Ectodermal cell (in vitro differentiated cells): ENCODE measurements around the gene CIROP.
A peak's percentile ranks its signal among the peaks of the same experiment; 100 is the strongest.

Experiments used
- H3K27ac ChIP-seq: 2 replicates; pipeline ENCODE4 v1.7.0; 2013; ENCODE audit warnings: mild to moderate bottlenecking, low read depth, low read length; ENCODE audit not compliant: insufficient read depth, poor library complexity, severe bottlenecking
- H3K27me3 ChIP-seq: 2 replicates; pipeline ENCODE4 v1.7.0; 2013; ENCODE audit warnings: mild to moderate bottlenecking, low read length; ENCODE audit not compliant: insufficient read depth, control insufficient read depth, poor library complexity, severe bottlenecking
- H3K36me3 ChIP-seq: one replicate; pipeline ENCODE4 v1.7.0; 2013; ENCODE audit warnings: low read length; ENCODE audit not compliant: control insufficient read depth, insufficient read depth
- H3K4me1 ChIP-seq: one replicate; pipeline ENCODE4 v1.7.0; 2013; ENCODE audit warnings: low read length; ENCODE audit not compliant: control insufficient read depth, insufficient read depth
- H3K4me3 ChIP-seq: 2 replicates; pipeline ENCODE4 v1.7.0; 2013; ENCODE audit warnings: low read depth, low read length, control low read depth; ENCODE audit not compliant: insufficient read depth
- H3K9me3 ChIP-seq: 2 replicates; pipeline ENCODE4 v1.7.0; 2013; ENCODE audit warnings: mild to moderate bottlenecking, low read length, moderate library complexity; ENCODE audit not compliant: control insufficient read depth
- WGBS, 2 experiments: methylation state at CpG; one replicate each; pipeline ENCODE4 v1.1.7; 2013; ENCODE audit warnings: missing lambda C conversion rate in 2 of 2; 5-methylcytosine and 5-hydroxymethylcytosine counted together

Gene CIROP

GRCh38 chr14:23102801-23103200 lies 2.0 kb downstream of the CIROP start:
- Histone ChIP-seq H3K4me1 (peaks cover 4% of the 10 kb centered on the region), H3K27ac (no peak overlapping the region), H3K36me3 (peaks cover 6% of the 10 kb centered on the region), H3K4me3 (no peak overlapping the region), H3K9me3 (no peaks in the 10 kb centered on the region), H3K27me3 (no peaks in the 10 kb centered on the region)
- 93 to 95% methylated on average over 2 of the region's 2 CpGs for WGBS, 2 experiments

- Histone ChIP-seq H3K4me3 (no peak overlapping the region), H3K4me1 (peaks cover 4% of the 10 kb centered on the region), H3K9me3 (no peaks in the 10 kb centered on the region), H3K36me3 (peaks cover 8% of the 10 kb centered on the region), H3K27ac (no peak overlapping the region), H3K27me3 (no peaks in the 10 kb centered on the region)
- WGBS, 2 experiments: 92 to 93% methylated on average over 10 of the region's 10 CpGs
These were observed 2.7 kb downstream of the CIROP start for GRCh38 chr14:23101986-23102625.

- no peak overlapping the region for H3K27ac ChIP-seq
- H3K36me3 ChIP-seq: peaks cover 8% of the 10 kb centered on the region
- H3K4me3 ChIP-seq: no peak overlapping the region
- H3K4me1 ChIP-seq: peaks cover 7% of the 10 kb centered on the region
- no peaks in the 10 kb centered on the region for H3K27me3 ChIP-seq
- WGBS, 2 experiments: 66 to 69% methylated on average over 5 to 6 of the region's 6 CpGs
- no peaks in the 10 kb centered on the region for H3K9me3 ChIP-seq
These were observed 3.4 kb downstream of the CIROP start for GRCh38 chr14:23101213-23101970.

- peaks cover 8% of the 10 kb centered on the region for H3K36me3 ChIP-seq
- H3K27ac ChIP-seq: no peak overlapping the region
- H3K4me3 ChIP-seq: no peak overlapping the region
- peaks cover 4% of the 10 kb centered on the region for H3K4me1 ChIP-seq
- no peaks in the 10 kb centered on the region for H3K27me3 ChIP-seq
- H3K9me3 ChIP-seq: no peaks in the 10 kb centered on the region
- 95 to 96% methylated on average over 10 of the region's 10 CpGs for WGBS, 2 experiments
These were observed 5.5 kb downstream of the CIROP start for GRCh38 chr14:23099212-23099861.

- H3K27ac ChIP-seq: no peak overlapping the region
- no peak overlapping the region for H3K4me3 ChIP-seq
- peaks cover 8% of the 10 kb centered on the region for H3K36me3 ChIP-seq
- H3K9me3 ChIP-seq: no peaks in the 10 kb centered on the region
- 94 to 95% methylated on average over 7 of the region's 7 CpGs for WGBS, 2 experiments
- peaks cover 16% of the 10 kb centered on the region for H3K4me1 ChIP-seq
- no peaks in the 10 kb centered on the region for H3K27me3 ChIP-seq
These were observed 7.0 kb downstream of the CIROP start for GRCh38 chr14:23097786-23098185.

- peak within 1 kb of the TSS; percentile 89 for H3K4me3 ChIP-seq
- WGBS, 2 experiments: 0% methylated on average over 46 of the region's 46 CpGs
- H3K27ac ChIP-seq: peak within 1 kb of the TSS; percentile 83
- no peaks in the 10 kb centered on the region for H3K9me3 ChIP-seq
- H3K27me3 ChIP-seq: no peaks in the 10 kb centered on the region
- peaks cover 16% of the 10 kb centered on the region for H3K36me3 ChIP-seq
- H3K4me1 ChIP-seq: peaks cover 16% of the 10 kb centered on the region
These were observed 9.3 kb downstream of the CIROP start, which contains the start of gene C14orf119 for GRCh38 chr14:23095196-23096108. C14orf119 (plus strand) TSS chr14:23095505; CDS start chr14:23097659, 2,154 bp downstream.

- Histone ChIP-seq H3K9me3 (no peaks in the 10 kb centered on the region), H3K27me3 (no peaks in the 10 kb centered on the region), H3K36me3 (peaks cover 23% of the 10 kb centered on the region), H3K4me3 (peak within 1 kb of the TSS; percentile 89), H3K4me1 (peaks cover 16% of the 10 kb centered on the region), H3K27ac (peak within 1 kb of the TSS; percentile 83)
- WGBS, 2 experiments: 0% methylated on average over 55 of the region's 55 CpGs
These were observed 10.1 kb downstream of the CIROP start, which contains the start of gene ACIN1 for GRCh38 chr14:23094666-23095195. ACIN1 (minus strand) TSS chr14:23095136; CDS start chr14:23095112, 24 bp downstream.

- Histone ChIP-seq H3K4me1 (peaks cover 16% of the 10 kb centered on the region), H3K27me3 (no peaks in the 10 kb centered on the region), H3K36me3 (peaks cover 29% of the 10 kb centered on the region), H3K4me3 (peak overlapping the region; percentile 89), H3K27ac (no peak overlapping the region), H3K9me3 (no peaks in the 10 kb centered on the region)
- 3% methylated on average over 13 to 14 of the region's 14 CpGs for WGBS, 2 experiments
These were observed 10.7 kb downstream of the CIROP start for GRCh38 chr14:23093991-23094665.

GRCh38 chr14:23093526-23093925 lies 11.3 kb downstream of the CIROP start:
- Histone ChIP-seq H3K9me3 (no peaks in the 10 kb centered on the region), H3K27ac (no peak overlapping the region), H3K36me3 (peaks cover 35% of the 10 kb centered on the region), H3K27me3 (no peaks in the 10 kb centered on the region), H3K4me3 (peak overlapping the region; percentile 89), H3K4me1 (peaks cover 16% of the 10 kb centered on the region)
- 86 to 97% methylated on average over 2 of the region's 2 CpGs for WGBS, 2 experiments
